GM18526 (cell line): ENCODE measurements around the gene ANKFN1.

Source experiments
- POLR2A ChIP-seq: IDR thresholded peaks from 3 replicates; pipeline ENCODE4 v1.6.1; 2011; ENCODE audit not compliant: insufficient read length; ENCODE audit errors: extremely low read depth

ANKFN1 gene

GRCh38 chr17:56290101-56290801, 137.0 kb downstream of the ANKFN1 start:
- no peak for TF ChIP-seq POLR2A

DNA sequence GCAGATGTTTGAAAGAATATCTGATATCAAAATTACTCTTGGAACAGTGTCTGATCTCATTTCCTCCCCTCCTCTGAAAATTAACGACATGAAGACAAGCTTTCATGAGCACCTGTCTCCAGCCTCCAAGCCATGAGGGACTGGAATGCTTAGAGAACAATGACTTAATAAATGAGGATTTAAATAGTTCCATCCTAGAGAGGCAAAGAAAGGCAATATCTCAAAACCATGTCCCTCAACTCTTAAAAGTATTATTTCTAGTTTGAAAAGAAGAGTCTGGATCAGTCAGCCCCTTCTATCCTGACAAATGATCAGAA, 137.5 kb downstream of the ANKFN1 start:
- TF ChIP-seq POLR2A, result no peak

GRCh38 chr17:56291226-56291805, 138.0 kb downstream of the ANKFN1 start:
- TF ChIP-seq POLR2A, result no peak

DNA sequence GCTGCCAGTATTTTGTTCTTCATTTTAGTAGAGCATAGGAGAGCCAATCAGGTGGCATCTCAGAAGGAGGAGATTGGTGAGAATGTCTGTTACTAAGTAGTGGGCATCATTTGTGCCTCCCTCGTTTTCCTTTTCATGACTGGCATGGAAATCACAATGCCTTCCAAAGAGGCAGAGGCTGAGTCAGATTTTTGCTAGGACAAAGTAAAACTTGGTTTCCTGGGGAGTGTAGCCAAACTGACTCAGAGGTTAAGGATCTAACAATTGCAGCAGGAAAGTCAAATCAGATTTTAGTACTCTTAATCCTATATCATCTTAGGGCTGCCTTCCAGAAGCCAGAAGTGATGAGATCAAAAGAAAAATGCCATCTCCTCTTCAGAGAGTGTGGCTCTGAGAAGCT, 138.7 kb downstream of the ANKFN1 start:
- no peak for TF ChIP-seq POLR2A

DNA sequence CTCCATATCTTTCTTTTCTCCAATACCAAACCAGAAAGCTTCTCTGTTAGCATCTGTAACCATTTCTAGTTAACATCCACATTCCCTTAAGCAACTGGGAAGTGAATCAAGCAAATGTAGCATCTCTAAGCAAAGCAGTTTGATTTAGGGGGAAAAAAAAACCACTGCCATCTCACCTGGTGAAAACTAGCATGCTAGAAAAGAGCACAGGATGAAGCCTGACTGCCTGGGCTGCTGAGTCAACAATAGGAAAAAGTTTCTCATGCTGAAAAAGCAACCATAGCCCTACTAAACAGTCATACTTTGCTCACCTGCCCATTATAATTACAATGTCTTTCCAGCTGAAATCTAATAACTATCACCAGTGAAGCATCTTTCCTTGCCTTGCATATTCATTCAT, 139.3 kb downstream of the ANKFN1 start:
- TF ChIP-seq POLR2A, result no peak

DNA sequence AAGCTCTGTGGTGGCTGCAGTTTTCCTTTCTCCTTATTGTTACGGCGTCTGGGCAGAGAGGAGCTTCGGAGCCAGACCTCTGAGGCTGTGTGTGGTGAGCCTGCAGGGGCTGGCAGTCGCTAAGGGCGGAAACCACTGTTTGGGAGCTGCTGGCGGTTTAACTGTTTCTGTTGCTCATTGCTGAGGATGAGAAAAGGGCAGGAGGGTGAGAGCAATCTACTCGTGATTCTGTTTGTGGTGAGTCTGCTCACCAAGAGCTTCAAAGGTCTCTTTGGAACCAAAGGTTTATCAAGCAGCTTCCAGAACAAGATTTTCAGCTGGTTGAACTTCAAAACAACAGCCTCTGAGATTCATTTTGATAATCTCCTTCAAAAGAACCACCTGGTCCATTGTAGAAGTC, 143.9 kb downstream of the ANKFN1 start:
- no peak for TF ChIP-seq POLR2A

- no peak for TF ChIP-seq POLR2A
These were observed 145.6 kb downstream of the ANKFN1 start for GRCh38 chr17:56298846-56299245.

DNA sequence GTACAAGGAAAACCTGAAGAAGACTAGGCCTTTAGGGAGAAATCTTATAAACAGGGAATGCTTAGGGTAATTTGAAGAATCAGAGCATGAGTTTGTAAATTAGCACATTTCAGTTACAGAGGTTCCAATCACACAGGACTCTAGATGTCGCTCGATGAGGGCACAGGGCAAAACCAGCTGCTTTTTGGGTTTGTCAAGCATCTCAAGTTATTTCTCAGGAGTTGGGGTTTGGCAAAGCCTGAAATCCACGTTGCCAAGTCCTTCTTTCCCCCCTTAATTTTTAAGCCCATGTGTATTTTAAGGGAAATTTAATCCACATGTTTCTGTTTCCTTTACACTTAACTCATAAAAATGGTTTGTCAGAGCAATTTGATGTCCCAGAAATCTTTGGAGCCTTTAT, 146.9 kb downstream of the ANKFN1 start:
- no peak for TF ChIP-seq POLR2A

DNA sequence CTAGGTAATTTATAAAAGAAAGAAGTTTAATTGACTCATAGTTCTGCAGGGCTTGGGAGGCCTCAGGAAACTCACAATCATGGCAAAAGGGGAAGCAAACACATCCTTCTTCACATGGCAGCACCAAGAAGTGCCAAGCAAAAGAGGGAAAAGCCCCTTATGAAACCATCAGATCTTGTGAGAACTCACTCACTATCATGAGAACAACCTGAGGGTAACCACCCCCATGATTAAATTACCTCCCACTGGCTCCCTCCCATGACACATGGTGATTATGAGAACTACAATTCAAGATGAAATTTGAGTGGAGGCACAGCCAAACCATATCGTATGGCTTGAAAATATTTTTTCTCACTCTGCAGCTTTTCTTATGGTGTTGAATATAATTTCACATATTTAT, 151.7 kb downstream of the ANKFN1 start:
- TF ChIP-seq POLR2A, result no peak

- TF ChIP-seq POLR2A, result no peak
These were observed 156.6 kb downstream of the ANKFN1 start for GRCh38 chr17:56309897-56310296.

DNA sequence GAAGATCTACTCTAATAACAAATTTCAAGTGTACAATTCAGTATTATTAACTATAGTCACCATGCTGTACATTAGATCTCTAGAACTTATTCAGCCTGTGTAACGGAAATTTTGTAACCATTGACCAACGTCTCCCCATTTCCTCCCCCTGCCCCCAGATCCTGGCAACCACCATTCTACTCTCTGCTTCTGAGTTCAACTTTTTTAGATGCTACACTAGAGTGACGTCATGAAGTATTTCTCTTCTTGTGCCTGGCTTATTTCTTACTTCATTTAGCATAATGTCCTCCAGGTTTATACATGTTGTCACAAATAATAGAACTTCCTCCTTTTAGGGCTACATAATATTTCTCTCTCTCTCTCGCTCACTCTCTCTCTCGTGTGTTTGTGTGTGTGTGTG, 157.5 kb downstream of the ANKFN1 start:
- TF ChIP-seq POLR2A, result no peak

DNA sequence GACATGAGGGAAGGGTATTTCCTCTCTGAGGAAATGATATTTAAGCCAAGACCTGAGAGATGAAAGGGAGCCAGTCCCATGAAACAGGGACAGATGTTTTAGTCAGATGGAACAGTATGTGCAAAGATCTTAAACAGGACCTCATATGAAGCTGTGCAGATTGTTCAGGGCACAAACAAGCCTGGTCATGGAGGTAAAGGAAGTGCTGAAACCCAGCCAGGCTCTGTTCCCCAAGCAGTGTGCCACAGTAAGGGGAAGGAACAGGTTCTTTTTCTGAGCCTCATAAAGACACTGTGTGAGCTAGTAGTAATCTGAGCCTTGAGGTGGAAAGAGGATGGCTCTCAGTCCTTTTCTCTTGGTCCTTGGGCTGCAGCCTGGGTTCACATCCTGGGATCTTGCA, 159.9 kb downstream of the ANKFN1 start:
- TF ChIP-seq POLR2A, result no peak

- no peak for TF ChIP-seq POLR2A
These were observed 160.8 kb downstream of the ANKFN1 start for GRCh38 chr17:56314026-56314425.

DNA sequence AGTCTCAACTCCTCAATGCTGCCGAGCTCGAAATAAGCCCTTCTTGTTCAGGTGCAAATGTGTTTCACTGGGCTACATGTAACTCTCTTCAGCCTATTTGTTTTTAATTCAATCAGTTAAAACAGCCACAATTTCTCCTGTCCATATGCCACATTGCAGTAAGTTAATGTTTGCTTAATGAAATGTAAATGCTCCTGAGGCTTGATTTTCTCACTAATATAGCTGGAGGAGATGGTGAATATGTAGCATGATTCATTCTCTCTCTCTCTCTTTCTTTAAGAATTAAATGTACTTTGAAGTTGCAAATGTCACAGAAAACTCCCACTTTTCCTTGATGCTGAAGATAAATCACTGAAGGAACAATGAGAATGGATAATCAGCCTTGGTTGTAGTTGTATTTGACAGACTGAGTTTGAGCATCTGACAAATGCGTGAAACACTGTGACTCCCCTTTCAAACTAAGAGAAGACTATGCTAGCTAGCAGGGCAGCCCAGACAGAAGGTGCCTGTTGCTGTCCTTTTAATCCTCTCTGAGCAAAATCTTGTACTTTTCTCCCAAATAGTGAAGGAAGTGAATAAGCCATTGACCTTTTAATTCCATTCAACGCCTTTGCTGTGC, 161.8 kb downstream of the ANKFN1 start:
- no peak for TF ChIP-seq POLR2A

DNA sequence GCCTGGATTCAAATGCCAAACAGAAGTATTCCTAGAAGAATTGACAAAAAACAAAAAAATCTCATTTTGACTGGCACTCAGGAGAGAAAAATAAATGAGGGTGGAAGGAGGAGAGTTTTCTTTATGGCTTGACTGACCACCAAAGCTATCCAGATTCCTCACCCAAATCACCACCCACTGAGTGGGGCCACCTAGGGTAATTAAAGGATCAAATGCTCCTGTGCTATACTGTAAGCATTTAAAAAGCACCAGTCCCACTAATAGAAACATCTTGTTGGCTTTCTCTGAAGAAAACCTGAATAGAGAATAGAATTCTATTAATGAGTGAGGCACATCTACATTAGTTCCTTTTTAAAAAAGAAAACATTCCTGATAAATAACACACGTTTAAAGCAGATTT, 163.3 kb downstream of the ANKFN1 start:
- no peak for TF ChIP-seq POLR2A

GRCh38 chr17:56317351-56318208, 164.3 kb downstream of the ANKFN1 start:
- TF ChIP-seq POLR2A, result no peak
